GM23248 (cell line): ENCODE data around the gene CHRNA4. TPM values are rescaled to one million over a fixed set of nuclear protein-coding genes. Genes with fewer than 3 reads are reported as not detected.
A peak's percentile ranks its signal among the peaks of the same experiment; 100 is the strongest.

Source experiments
- DNase-seq: peaks from one replicate; pipeline ENCODE4 v3.0.0-alpha.2; 2015
- H2AFZ ChIP-seq: fragments of 200-600 bp; sonication (generic); 2 replicates; pipeline ENCODE4 v1.6.1; 2016; ENCODE audit warnings: antibody characterized with exemption
- H3F3A ChIP-seq: fragments of 200-600 bp; sonication (generic); 2 replicates; pipeline ENCODE4 v1.6.1; 2016; ENCODE audit warnings: mild to moderate bottlenecking, antibody characterized with exemption, mixed run types; ENCODE audit not compliant: insufficient read depth
- H3K27ac ChIP-seq: fragments of 200-600 bp; sonication (generic); 2 replicates; pipeline ENCODE4 v1.5.1; 2016; ENCODE audit warnings: mild to moderate bottlenecking
- H3K27me3 ChIP-seq: fragments of 200-600 bp; sonication (generic); replicated peaks from 2 replicates; pipeline ENCODE4 v1.6.1; 2016; ENCODE audit warnings: mild to moderate bottlenecking; ENCODE audit not compliant: insufficient read depth
- H3K36me3 ChIP-seq: fragments of 200-600 bp; sonication (generic); 2 replicates; pipeline ENCODE4 v1.6.1; 2016; ENCODE audit warnings: low read depth, mild to moderate bottlenecking
- H3K4me1 ChIP-seq: fragments of 200-600 bp; sonication (generic); 2 replicates; pipeline ENCODE4 v1.6.1; 2016; ENCODE audit warnings: mild to moderate bottlenecking; ENCODE audit not compliant: insufficient read depth
- H3K4me2 ChIP-seq: fragments of 200-600 bp; sonication (generic); one replicate; pipeline ENCODE4 v1.6.1; 2016; ENCODE audit warnings: mild to moderate bottlenecking; ENCODE audit not compliant: unreplicated experiment
- H3K4me3 ChIP-seq: fragments of 200-600 bp; sonication (generic); 2 replicates; pipeline ENCODE4 v1.5.1; 2016; ENCODE audit warnings: mild to moderate bottlenecking
- H3K79me2 ChIP-seq: fragments of 200-600 bp; sonication (generic); 2 replicates; pipeline ENCODE4 v1.6.1; 2016; ENCODE audit warnings: mild to moderate bottlenecking; ENCODE audit not compliant: insufficient read depth
- H3K9ac ChIP-seq: fragments of 200-600 bp; sonication (generic); 2 replicates; pipeline ENCODE4 v1.6.1; 2016; ENCODE audit warnings: mild to moderate bottlenecking
- H3K9me2 ChIP-seq: fragments of 200-600 bp; sonication (generic); 2 replicates; pipeline ENCODE4 v1.6.1; 2016; ENCODE audit warnings: mixed run types, mild to moderate bottlenecking, moderate library complexity; ENCODE audit not compliant: insufficient read depth
- H3K9me3 ChIP-seq: fragments of 200-600 bp; sonication (generic); one replicate; pipeline ENCODE4 v1.6.1; 2017; ENCODE audit warnings: low read depth
- H4K20me1 ChIP-seq: fragments of 200-600 bp; sonication (generic); 2 replicates; pipeline ENCODE4 v1.6.0; 2016; ENCODE audit not compliant: insufficient read depth
- EZH2 ChIP-seq: fragments of 200-600 bp; sonication (generic); IDR thresholded peaks from 2 replicates; pipeline ENCODE4 v1.6.1; 2018; ENCODE audit warnings: antibody characterized with exemption, mild to moderate bottlenecking; ENCODE audit not compliant: insufficient read depth, poor library complexity, severe bottlenecking
- EZH2phosphoT487 ChIP-seq: fragments of 200-600 bp; sonication (generic); IDR thresholded peaks from 2 replicates; pipeline ENCODE4 v1.6.1; 2018; ENCODE audit warnings: antibody characterized with exemption, moderate library complexity, mild to moderate bottlenecking, low read depth; ENCODE audit not compliant: insufficient read depth
- WGBS, 2 experiments: methylation state at CpG; one replicate each; pipeline ENCODE4 v1.1.6; 2015 to 2017; ENCODE audit warnings: low lambda C conversion rate in 2 of 2, low coverage in 1 of 2; ENCODE audit errors: missing lambda C conversion rate in 2 of 2; 5-methylcytosine and 5-hydroxymethylcytosine counted together
- in situ Hi-C: fragments of 300-500 bp; cut with MboI; formaldehyde crosslinking; loops from 2 replicates; pipeline ENCODE4 v1.15.0; 2020
- polyA plus RNA-seq: library from polyadenylated mRNA; unstranded; fragments of >200 nt; fragmentation: Nextera tagmentation; extraction: Ambion mirVana; gene quantifications from 2 replicates; pipeline ENCODE4 v1.2.1, GENCODE V29; 2016
- total RNA-seq: library from RNA; depleted of rRNA; stranded (reverse); fragments of >200 nt; shearing (Covaris generic); gene quantifications from 2 replicates; pipeline ENCODE4 v1.2.3, GENCODE V29; 2014; rRNA removed

The CHRNA4 gene
- not detected in 2 replicates for total RNA-seq
- polyA plus RNA-seq, result not detected in 2 replicates

GRCh38 chr20:63360850-63361518 is at the start of gene CHRNA4:
TSS of gene CHRNA4 (minus strand) at chr20:63361349. CDS start at chr20:63361165, 184 bp downstream.
- H3K4me1 ChIP-seq, result no peaks in the 10 kb centered on the region
- no peaks in the 10 kb centered on the region for H3F3A ChIP-seq
- H3K9me2 ChIP-seq, result no peaks in the 10 kb centered on the region
- peaks cover 4% of the 10 kb centered on the region for H3K27me3 ChIP-seq
- no peak for TF ChIP-seq EZH2
- no peak for TF ChIP-seq EZH2phosphoT487
- in situ Hi-C loops, result no loop called here
- H3K4me2 ChIP-seq, result no peak within 1 kb of the TSS
- H2AFZ ChIP-seq, result no peak within 1 kb of the TSS
- peak; percentile 24 for DNase-seq
- no peak within 1 kb of the TSS for H3K4me3 ChIP-seq
- no peaks in the 10 kb centered on the region for H3K79me2 ChIP-seq
- H3K27ac ChIP-seq, result no peak within 1 kb of the TSS
- H4K20me1 ChIP-seq, result no peaks in the 10 kb centered on the region
- no peaks in the 10 kb centered on the region for H3K36me3 ChIP-seq
- H3K9ac ChIP-seq, result no peak within 1 kb of the TSS
- WGBS, 2 experiments, result 4 to 7% methylated on average over 45 to 48 of the region's 79 CpGs
- H3K9me3 ChIP-seq, result no peaks in the 10 kb centered on the region

GRCh38 chr20:63409834-63410435 is 48.8 kb upstream of the CHRNA4 start:
- H3K9ac ChIP-seq, result no peak overlapping the region
- WGBS, 2 experiments, result 38 to 42% methylated on average over 13 to 21 of the region's 23 CpGs
- no peaks in the 10 kb centered on the region for H3K4me1 ChIP-seq
- TF ChIP-seq EZH2phosphoT487 (no peak), EZH2 (no peak)
- no peaks in the 10 kb centered on the region for H4K20me1 ChIP-seq
- no peak overlapping the region for H3K27ac ChIP-seq
- no peaks in the 10 kb centered on the region for H3K9me3 ChIP-seq
- DNase-seq, result no peak
- H2AFZ ChIP-seq, result no peak overlapping the region
- H3K36me3 ChIP-seq, result no peaks in the 10 kb centered on the region
- in situ Hi-C loops, result no loop called here
- H3K79me2 ChIP-seq, result no peaks in the 10 kb centered on the region
- no peaks in the 10 kb centered on the region for H3K9me2 ChIP-seq
- H3K27me3 ChIP-seq, result no peaks in the 10 kb centered on the region; the same call in 1 of the 2 replicates
- no peaks in the 10 kb centered on the region for H3F3A ChIP-seq
- no peak overlapping the region for H3K4me2 ChIP-seq
- no peak overlapping the region for H3K4me3 ChIP-seq

GRCh38 chr20:63409066-63409833 is 48.1 kb upstream of the CHRNA4 start:
- TF ChIP-seq EZH2 (no peak), EZH2phosphoT487 (no peak)
- in situ Hi-C loops, result no loop called here

GRCh38 chr20:63408684-63409046 is 47.5 kb upstream of the CHRNA4 start:
- Histone ChIP-seq H3K9me3 (no peaks in the 10 kb centered on the region), H3K4me1 (no peaks in the 10 kb centered on the region), H3K36me3 (no peaks in the 10 kb centered on the region), H3K4me3 (no peak overlapping the region), H3K79me2 (no peaks in the 10 kb centered on the region), H3K4me2 (no peak overlapping the region), H3F3A (no peaks in the 10 kb centered on the region), H3K9me2 (no peaks in the 10 kb centered on the region), H3K27ac (no peak overlapping the region), H3K27me3 (no peaks in the 10 kb centered on the region; the same call in 1 of the 2 replicates), H3K9ac (no peak overlapping the region), H4K20me1 (no peaks in the 10 kb centered on the region), H2AFZ (no peak overlapping the region)
- no peak for DNase-seq
- no peak for TF ChIP-seq EZH2phosphoT487
- no peak for TF ChIP-seq EZH2
- in situ Hi-C loops, result no loop called here
- WGBS, 2 experiments, result 54 to 63% methylated on average over 11 to 21 of the region's 21 CpGs

More at GRCh38 chr20:63409066-63409833, 48.1 kb upstream of the CHRNA4 start:
- no peak overlapping the region for H3K4me3 ChIP-seq
- DNase-seq, result no peak
- H3K27me3 ChIP-seq, result no peaks in the 10 kb centered on the region; the same call in 1 of the 2 replicates
- H3K4me2 ChIP-seq, result no peak overlapping the region
- no peaks in the 10 kb centered on the region for H4K20me1 ChIP-seq
- H3F3A ChIP-seq, result no peaks in the 10 kb centered on the region
- H3K9me3 ChIP-seq, result no peaks in the 10 kb centered on the region
- no peak overlapping the region for H2AFZ ChIP-seq
- no peaks in the 10 kb centered on the region for H3K4me1 ChIP-seq
- no peak overlapping the region for H3K27ac ChIP-seq
- no peaks in the 10 kb centered on the region for H3K36me3 ChIP-seq
- H3K9me2 ChIP-seq, result no peaks in the 10 kb centered on the region
- H3K9ac ChIP-seq, result no peak overlapping the region
- WGBS, 2 experiments, result 54 to 56% methylated on average over 20 to 21 of the region's 21 CpGs
- H3K79me2 ChIP-seq, result no peaks in the 10 kb centered on the region
